ENCODE results near the gene ZIC2.
"Not testable (repeated sequence)": the region's sequence is repeated elsewhere in the genome, so short reads cannot be mapped to it uniquely, and the experiment has no call there.

ZIC2 gene

DNA sequence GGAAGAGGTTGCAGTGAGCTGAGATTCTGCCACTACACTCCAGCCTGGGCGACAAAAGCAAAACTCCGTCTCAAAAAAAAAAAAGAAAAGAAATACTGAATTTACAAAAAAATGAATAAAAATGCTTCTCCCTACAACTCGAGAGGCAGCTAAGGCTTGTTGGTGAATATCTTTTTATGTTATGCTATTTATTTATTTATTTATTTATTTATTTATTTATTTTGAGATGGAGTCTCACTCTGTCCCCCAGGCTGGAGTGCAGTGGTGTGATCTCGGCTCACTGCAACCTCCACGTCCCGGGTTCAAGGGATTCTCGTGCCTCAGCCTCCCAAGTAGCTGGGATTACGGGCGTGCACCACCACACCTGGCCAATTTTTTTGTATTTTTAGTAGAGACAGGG lies 51.1 kb downstream of the ZIC2 start:
- DNase-seq: not testable (repeated sequence)

- no peak for DNase-seq
Observed at GRCh38 chr13:100035936-100036335, 54.4 kb downstream of the ZIC2 start.
